GM10847 (cell line): ENCODE results near the gene TMEM140.
A peak's percentile ranks its signal among the peaks of the same experiment; 100 is the strongest.

Source experiments
- POLR2A ChIP-seq: IDR thresholded peaks from 2 replicates; pipeline ENCODE4 v1.6.1; 2011; ENCODE audit not compliant: insufficient read length; ENCODE audit errors: extremely low read depth

Gene TMEM140

DNA sequence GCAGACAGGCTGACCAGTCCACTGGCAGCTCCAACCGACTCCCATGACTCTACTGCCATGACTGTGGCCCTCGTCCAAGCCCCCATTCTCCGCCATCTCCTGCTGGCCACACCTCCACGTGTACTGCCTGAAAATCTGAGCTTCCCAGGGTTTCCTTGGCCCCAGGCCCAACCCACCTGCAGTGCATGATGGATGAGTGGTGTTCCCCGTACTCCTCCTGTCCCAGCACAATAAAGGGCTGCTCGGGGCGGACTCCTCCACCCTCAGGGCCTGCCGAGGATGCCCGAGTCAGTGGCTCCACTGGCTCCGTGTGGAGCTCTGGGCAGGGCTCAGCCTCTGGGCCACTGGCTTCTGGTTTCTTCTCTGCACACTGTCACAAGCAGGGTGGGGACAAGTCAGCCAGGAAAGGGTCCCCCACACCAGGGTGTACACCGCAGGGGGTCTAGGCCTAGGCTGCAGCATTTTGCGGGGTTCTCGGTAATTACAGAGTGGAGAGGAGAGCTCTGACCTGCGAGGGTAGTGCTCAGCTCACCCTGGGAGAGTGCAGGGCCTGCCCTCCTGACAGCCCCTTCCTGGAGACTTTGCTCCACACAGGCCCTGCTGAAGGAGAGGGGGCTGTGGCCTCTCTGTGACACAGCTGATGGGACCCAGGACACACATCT lies 48.2 kb downstream of the TMEM140 start:
- no peak for TF ChIP-seq POLR2A

DNA sequence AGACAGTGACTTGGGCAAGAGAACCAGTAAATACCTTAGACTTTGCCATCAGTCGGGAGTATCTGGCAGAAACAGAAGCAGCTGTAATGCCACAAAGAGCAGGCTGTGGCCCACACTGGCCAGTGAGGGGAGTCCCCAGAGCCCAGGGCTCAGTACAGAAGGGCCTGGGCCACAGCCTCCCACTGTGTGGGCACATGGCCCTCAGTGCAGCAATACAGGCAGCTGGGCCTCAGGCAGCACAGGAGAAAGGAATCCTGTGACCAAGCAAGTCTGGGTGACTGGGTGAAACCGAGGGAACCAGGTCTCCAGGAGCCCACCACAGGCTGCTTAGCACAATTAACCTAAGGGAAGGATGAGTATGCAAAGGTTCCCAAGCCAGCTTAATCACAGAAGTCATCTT lies 49.5 kb downstream of the TMEM140 start:
- TF ChIP-seq POLR2A: no peak

DNA sequence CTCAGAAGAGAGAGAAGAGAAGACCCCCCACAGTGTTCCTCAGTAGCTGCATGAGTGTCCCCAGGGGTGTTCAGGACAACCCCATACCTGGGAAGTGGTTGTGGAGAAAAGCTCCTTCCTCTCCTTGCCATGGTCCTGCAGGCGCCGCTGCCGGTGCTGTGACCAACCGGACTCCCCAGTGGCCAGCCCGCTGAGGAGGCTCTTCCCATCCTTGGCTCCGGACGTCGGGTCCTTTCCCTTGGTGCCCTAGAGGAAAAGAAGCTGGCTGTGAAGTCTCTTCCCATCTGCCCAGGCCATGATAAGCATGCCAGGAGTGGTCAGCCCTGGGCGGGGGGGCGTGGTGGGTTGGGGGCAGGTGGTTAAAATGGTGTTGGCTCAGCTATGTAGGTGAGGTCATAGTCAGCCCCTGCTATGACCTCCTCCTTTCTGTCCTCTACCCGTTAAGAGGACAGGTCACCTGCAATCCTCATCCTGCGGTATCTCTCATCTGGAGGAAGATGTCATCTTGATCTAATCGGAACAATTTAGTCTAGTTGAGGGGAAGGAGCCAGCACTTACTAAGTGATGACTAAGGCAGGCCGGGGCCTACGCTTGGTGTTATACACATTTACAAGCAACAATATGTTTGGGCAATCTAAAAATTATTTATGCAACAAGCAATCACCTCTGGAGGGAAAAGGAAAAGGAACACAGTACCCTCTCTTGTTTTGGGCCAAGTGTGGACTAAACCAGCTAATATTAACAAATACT lies 50.2 kb downstream of the TMEM140 start:
- no peak for TF ChIP-seq POLR2A

DNA sequence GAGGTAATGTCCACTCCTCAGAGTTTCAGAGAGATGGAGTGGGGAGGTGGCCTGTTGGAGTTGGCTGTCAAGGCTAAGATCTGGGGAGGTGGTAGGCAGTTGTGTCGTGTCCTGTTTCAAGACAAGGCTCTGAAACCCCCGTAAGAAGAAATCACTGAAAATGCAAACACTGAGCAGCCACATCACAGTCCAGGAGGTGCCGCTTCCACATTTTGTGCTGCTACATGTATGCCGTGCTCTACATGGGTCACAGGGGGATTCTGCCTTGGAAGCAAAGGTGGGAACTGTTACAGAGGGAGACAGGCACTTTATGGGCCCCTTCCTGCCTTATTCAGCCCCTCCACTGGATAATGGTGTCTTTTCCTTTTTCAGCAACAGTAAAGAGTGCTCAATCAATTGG lies 51.6 kb downstream of the TMEM140 start:
- TF ChIP-seq POLR2A: no peak

DNA sequence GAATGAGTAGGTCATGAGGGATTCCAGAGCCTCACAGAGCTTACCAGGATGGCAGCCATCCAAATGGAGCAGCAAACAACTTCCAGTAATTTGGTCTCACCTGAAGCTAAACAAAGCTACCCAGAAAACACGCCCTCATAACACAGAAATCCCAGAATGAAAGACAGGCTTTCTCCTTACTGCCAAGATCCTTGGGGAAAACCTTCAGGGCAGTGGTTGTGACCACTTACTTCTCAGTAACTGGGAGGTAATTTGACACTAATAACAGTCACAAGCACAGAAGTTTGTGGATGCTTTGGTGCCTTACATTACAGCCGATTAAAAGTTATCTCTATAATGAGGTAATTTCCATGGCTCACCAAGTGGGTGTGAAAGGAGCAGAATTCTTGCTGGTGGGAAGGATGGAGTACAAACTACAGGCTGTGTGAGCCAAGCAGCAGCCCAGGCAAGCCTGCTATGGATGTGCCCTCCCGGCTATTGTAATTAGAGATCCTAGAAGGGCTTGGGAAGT lies 53.0 kb downstream of the TMEM140 start:
- no peak for TF ChIP-seq POLR2A

DNA sequence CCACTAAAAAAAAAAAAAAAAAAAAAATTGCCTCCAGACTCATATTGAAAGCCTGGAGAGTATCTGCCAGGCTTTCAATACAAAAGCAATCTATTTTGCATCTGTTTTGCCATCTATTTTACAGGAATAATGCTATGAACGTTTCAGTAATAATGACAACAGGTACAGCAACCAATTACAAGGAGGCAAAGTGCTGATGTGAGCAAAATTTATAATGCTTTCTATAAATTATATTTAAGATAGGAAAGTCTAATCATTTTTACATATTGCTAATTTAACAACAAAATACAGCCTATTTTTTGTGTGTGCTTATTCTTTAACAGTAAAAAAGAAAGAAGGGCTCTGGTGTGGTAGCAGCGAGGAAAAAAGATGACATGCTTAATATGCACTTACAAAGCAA lies 53.5 kb downstream of the TMEM140 start:
- no peak for TF ChIP-seq POLR2A

DNA sequence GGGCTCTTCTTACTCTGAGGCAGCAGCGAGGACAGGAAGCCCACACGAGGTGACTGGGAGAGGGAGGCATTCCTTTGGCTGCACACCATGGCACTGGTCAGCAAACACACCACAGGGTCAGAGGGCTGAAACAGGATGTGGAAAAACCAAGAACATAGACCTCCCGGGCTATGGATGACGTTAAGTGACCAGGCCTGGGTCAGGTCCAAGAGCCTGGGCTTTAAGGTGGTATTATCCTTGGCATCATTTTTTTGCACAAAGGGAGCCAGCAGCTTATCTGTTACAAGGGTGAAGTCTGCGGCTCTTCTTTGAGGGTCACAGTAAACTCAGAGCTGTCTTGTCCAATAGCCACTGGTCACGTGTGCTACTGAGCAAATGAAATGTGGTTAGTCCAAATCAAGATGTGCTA lies 56.5 kb downstream of the TMEM140 start:
- no peak for TF ChIP-seq POLR2A

DNA sequence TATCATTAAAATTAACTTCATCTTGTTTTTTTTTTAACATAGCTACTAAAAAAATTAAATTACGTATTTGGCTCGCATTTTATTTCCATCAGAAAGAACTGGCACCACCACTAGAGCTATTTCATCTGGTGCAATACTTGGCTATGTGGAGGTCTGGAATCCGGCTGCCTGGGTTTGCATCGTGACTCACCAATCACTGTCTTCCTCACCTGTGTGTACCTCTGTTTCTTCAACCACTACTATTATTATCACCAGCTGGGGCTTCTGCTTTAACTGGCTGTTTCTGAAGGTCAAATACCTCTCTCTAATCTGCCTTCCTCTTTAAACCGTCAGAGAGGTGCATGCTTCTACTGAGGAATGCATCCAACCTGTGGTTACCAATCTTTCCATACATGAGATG lies 57.0 kb downstream of the TMEM140 start:
- no peak for TF ChIP-seq POLR2A

DNA sequence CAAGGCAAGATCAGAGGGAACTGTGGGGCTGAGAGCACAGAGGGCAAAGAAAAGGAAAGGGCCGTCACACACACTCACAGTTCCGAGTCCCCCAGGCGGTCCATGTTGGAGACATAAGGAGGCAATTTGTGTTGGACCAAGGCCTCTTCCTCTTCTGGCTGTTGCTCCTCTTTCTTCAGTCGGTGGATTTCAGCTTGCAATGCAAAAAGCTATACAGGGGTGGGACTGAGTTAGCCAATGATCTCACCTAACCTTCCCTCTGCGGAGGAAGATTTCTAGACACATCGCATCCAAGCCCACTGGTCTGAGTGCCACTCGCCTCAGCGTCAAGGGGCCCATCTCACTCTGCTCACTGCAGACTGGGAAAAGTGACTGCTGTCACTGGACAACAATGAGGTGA lies 58.0 kb downstream of the TMEM140 start:
- TF ChIP-seq POLR2A: no peak

DNA sequence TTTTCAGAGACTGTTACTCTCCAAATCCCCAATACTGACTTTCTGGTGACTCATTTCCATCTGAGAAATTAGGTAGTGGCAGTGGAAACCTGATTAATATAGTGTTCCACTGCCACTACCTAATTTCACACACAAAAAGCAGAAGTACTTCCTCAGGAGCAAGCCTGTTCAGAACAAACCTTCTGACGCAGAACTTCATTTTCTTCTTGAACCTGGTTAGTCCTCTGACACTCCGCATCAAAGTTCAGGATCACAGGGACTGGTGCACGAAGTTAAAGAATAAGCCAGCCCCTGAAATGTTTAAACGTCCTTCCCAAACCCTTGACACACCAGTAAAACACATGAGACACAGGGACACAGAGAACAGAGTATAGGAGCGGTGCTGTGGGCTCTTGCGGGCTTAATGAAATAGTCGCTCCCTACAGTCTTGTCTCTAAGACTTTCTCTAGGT lies 59.1 kb downstream of the TMEM140 start:
- TF ChIP-seq POLR2A: no peak

DNA sequence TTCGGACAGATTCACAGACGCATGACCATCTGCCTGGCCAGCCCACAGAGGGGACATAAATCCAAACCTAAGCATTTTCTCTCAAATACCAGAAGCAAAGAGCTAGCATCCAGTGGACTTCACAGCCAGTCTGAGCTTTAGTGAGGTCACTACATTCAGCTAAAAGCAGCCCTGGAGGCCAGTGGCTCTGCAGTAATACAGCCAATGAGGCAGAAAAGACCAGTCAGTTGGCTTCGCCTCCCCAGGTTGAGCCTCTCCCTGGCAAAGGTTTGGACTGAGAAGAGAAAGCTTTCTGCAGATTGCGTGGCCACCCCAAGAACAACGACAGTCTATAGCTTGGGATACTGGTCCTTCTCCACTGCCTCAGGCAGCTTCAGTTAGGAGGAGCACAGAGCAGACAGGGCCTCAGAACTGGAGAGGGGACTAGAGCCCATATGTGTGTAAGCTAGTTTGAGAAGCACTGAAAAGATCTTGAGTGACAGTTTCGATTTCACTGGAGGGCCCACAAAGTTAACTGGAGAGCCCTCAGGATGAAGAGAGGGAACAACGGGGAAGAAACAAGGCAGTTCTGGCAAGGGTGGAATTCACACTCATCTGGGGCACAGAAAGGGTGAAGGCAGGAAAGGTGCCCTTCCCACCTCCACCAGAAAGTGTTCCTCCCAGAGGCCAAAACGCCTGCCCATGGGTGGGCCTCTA lies 59.7 kb downstream of the TMEM140 start:
- TF ChIP-seq POLR2A: peak; percentile 18

DNA sequence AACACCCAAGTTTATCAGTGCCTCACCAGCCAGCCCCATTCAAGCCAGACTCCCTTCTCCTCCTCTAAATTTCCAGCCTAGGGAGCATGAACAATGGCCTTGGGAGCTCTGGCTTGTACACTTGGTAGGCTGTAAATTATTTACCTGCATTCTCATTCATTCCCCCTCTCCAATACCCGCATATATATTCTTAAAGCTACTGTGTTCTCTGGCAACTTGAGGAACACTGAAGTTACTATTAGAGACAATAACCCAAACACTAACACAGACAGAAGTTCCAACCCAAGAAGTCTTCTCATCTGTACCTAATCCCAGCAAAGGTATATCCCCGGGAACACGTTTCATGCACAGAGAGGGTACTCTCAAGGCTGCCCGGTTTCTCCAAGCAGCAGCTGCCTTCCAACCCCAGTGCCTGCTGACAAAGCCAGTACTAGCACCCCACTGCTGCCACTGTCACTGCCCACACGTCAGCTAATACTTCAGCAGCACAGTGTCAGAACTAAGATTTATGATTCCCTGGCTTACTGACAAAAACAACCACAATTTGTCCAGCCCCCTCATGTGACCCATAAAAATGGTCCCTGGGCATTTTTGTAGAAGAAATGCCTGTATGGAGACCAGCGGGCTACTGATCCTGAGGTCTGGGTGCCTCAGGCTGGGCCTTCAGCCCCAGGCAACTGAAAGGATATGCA lies 60.4 kb downstream of the TMEM140 start:
- TF ChIP-seq POLR2A: no peak

DNA sequence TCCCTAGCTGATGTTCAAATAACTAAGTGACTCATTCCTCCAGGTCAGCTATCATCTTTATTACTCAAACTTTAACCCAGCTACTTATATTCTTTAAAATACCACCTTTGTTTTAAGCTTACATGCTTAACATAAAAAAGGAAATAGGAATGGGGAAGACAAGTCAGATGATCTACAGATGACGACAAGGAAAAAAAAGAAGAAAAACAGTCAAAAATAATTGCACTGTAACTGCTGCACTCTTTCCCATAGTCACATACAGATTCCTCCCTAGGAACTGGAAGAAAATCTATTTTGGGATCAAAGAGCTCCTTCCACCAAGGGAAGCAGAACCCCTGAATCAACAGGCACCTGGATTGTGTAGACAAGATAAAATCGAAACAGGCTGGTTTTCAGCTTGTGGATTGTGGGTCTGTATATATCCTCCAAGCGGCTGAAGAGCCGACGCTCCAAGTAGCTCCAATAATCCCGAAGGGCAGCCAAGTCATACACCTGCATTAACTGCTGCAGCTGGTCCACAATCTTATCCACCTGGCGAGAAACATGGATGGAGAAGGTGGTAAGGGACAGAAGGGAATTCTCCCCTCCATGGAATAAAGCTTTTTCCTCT lies 61.5 kb downstream of the TMEM140 start:
- TF ChIP-seq POLR2A: no peak

DNA sequence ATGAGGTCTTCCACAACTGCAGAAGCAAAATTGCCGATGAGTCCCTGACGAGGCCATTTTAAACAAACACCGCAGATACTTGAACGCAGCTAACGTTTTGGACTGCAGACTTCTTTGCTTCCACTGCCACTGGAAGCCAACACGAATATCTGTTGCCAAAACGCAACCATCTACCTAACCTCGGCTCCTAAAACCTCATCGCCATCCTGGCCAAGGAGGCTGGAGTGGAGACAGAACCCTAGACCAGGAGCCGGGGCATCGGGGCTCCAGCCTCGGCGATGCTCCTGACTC lies 63.0 kb downstream of the TMEM140 start:
- TF ChIP-seq POLR2A: no peak

DNA sequence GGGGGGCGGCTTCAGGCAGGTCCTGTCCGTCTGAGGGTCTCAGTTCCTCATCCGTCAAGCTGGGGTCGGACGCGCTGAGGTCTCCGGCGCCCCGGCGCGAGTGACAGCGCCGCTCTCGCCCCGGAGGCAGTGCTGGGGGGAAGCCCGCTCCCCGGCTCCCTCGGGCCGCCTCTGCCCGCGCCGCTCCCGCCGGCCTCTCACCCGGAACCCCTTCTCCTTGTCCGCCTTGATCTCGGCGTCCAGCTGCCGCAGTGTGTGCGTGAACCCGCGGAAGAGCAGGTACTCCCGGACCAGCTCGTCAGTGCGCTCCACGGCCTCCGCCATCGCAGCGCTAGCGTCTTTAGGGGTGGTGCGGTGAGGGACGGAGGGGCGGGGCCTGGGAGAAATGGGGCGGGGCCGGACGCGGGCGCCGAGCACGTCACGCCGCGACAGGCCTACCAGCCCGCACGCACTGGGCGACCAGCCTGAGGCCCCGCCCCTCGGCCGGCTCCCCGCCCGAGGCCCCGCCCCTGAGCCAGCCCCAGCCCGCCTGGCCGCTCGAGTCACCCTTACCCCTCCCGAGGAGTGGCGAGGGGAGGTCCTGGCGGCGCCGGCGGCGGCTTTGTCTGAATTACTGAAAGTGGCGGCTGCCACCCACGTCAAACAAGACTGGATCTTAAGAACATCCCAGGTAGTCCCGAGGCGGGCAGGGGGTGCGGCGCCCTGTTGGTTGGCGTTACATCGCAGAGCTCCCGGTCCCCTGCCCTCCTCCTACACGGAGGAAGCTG lies 63.5 kb downstream of the TMEM140 start, which contains the start of gene WDR91:
WDR91 (minus strand) TSS at position 348 of the 767 bp plus-strand sequence; CDS start at position 324, 24 bp downstream.
- TF ChIP-seq POLR2A: peak; percentile 89

DNA sequence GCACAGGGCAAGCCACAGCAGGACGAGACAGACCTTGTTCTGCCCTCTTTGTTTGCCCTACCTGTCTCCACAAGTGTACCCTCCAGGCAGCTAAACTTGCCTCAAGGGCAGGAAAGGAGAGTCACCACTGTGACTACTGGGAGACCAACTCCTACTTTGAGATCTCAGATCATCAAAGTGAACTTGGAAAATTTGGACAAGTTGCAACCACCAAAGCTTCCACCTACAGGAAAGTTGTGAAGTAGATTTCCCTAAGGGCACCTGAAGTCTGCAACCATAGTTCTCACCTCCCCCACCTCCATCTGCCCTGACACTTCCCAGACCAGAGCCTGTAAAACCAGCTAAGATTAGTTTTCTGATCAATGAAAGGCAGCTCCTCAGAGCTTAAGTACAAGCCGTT lies 66.0 kb downstream of the TMEM140 start:
- TF ChIP-seq POLR2A: no peak
